Germinal center (tissue), 1 donor: ENCODE results near the gene KCNF1.

Source experiments
- DNase-seq: peaks from one replicate; pipeline ENCODE4 v3.0.0; 2012; ENCODE audit warnings: mixed read lengths, low spot score

The KCNF1 gene

DNA sequence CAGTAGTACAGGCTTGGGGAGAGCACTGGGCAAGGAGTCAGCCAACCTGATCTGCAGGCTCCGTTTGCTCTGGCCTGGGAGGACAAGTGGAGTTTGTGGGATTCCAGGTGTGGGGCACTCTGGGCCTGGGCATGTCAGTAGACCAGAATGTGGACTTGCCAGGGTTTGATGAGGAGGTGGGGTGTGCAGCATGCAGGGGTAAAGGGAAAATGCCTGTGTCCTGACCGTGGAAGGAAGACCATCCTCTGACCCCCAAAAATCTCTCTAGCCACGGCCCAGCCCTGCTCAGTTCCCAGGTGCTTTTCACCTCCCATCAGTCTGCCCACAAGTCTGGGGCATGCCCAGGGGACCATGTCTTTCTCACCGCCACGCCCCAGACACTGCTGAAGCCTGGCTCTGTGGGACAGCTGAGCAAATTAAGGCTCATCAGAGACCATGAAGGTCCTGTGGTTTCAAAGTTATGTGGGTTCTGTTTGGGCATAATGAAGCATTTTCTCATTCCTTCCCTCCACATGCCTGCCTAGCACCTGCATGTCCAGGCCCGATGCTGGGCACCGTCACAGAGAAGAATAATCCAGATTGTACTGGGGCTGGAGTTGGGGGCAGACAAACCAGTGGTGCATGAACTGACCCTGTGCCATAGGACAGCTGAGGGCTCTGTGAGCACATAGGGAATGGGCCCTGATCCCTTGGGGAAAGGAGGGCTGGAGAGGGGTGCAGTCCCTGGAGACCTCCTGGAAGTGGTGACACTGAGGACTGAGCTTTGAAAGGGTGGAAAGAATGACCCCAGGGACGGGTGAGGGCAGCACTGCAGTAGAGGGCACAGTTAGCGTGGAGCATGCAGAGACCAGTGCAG is 6.5 kb upstream of the KCNF1 start:
- DNase-seq, result no peak

DNA sequence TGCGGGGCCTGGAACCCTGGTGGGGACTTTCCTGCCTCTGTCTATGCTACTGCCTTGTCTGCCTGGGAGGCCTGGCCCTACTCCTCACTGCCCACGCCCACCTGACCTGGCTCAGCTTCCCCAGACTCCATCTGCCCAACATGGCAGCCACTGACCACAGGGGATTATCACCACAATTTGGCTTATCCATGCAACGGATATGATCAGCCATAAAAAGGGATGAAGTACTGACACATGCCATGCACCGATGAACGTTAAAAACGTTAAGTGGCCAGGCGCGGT is 5.9 kb upstream of the KCNF1 start:
- DNase-seq, result no peak

DNA sequence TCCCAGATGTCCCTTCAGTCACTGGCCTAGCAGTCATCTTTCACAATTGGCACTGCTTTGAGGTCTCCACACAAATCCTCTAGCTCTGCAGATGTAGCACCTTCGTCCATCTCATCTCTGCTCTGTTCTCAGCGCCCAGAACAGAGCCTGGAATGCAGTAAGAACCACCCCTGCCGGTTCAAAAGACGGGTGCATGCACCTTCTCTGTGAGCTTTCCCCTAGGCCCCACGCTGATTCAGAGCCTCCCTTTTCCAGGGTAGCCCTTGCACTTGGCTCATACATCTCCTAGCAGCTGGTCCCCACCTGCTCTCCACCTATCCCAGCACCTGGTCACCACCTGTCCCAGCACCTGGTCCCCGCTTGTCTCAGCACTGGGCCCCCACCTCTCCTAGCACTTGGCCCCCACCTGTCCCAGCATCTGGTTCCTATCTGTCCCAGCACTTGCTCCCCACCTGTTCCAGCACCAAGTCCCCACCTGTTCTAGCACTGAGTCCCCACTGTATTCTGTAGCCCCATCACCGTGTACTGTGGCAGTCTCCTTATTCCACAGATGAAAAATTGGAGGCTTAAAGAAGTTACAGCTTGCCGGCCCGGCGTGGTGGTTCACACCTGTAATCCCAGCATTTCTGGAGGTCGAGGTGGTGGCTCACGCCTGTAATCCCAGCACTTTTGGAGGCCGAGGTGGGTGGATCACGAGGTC is 4.7 kb upstream of the KCNF1 start:
- no peak for DNase-seq

DNA sequence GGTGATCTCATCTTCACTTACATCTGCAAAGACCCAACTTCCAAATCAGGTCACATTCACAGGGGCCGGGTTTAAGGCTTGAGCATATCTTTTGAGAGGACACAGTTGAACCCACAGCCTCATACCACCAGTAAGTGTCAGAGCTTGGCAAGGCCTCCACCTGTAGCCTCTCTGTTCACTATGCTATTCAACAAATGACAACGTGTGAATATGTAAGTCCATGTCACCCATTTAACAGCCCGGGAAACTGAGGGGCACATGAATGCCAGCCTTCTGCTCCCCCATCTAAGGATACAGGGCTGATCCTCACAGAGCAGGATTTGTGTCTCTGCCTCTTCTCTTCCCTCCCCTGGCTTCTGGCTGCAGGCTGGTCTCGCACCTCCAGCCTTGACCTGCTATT is 3.5 kb upstream of the KCNF1 start:
- no peak for DNase-seq

DNA sequence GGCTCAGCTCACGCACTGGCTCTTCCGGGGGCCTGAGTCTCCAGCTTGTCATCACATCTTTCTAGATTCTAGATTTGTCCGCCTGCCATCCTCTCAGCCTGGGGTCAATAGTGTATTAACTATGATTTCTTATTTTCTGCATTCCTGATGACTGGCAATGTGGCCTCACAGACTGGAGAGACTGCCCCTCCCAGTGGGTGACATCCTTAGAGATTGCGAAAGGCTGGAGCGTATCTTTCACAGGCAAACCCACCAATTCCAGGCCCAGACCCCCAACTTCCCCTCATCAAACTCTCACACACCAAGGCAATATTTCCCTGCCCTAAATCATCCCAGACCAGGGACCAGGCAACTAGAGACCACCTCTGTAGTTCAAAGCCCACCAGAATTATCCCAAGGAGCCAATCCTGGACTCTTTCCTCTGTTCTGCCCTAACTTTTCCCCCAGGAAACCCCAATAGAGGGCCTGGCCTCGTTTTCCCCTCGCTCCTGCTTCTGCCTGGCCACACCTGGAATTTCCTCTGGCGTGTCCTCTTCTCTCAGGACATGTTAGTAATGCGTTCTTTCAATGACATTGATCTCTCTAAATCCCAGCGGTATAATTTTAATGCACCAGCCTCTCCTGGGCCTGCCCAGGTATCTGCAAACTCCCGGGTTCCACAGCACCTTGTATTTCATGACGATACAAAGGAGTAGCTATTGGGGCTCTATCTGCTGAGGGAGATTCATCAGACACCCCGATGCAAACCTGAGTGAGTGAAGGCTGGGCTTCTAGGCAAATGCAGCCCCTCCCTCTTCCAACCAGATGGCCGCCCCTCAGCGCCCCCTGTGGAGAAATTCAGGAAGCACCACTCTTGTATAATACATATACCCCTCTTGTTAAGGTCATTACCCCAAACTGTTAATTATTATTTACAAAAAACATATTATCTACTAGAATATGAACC is 2.4 kb upstream of the KCNF1 start:
- DNase-seq, result peak; percentile 47

DNA sequence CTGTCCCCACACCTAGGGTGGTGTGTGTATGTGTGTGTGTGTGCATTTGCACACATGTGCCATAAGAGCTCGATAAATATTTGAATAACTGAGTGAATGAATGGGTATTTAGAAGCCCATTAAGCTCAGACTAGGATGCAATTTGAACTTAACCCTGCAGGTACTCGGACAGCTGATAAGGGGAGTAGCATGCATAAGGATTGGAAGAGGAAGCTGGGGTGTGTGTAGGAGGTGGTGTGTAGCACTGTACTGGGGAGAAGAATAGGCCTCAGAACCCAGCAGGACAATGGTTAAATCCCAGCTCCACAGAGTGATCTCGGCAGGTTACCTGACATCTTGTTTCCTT is 1.8 kb upstream of the KCNF1 start:
- no peak for DNase-seq

DNA sequence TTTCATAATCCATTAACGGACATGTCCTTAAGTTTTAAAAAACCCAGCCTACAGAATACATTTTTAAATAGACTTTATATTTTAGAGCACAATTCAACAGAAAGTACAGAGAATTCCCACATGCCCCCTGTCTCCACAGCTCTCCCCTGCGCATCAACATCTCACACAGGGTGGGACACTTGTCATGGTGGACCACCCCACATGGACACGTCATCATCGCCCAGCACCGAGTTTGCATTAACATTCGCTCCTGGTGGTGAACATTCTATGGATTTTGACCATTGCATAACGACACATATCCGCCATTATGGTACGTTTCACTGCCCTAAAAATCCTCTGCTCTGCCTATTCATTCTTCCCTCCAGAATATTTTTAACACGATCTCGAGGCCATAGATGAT is 1.1 kb upstream of the KCNF1 start:
- no peak for DNase-seq

DNA sequence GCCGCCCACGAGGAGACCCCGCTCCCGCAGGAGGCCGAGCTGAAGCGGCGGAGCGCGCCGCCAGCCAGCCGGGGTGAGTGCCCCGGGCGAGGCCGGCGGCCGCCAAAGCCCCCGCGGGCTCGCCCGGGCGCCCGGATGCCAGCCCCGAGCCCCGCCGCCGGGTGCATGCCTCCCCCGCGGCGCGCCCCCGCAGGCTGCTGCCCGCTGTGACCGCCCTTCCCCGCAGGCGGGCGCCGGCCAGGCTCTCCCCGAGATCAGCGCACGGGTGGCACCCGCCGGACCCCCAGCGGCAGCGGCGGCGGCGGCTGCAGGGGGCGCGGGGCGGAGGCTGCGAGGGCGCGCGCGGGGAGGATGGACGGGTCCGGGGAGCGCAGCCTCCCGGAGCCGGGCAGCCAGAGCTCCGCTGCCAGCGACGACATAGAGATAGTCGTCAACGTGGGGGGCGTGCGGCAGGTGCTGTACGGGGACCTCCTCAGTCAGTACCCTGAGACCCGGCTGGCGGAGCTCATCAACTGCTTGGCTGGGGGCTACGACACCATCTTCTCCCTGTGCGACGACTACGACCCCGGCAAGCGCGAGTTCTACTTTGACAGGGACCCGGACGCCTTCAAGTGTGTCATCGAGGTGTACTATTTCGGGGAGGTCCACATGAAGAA is 470 bp downstream of the KCNF1 start:
- no peak for DNase-seq

DNA sequence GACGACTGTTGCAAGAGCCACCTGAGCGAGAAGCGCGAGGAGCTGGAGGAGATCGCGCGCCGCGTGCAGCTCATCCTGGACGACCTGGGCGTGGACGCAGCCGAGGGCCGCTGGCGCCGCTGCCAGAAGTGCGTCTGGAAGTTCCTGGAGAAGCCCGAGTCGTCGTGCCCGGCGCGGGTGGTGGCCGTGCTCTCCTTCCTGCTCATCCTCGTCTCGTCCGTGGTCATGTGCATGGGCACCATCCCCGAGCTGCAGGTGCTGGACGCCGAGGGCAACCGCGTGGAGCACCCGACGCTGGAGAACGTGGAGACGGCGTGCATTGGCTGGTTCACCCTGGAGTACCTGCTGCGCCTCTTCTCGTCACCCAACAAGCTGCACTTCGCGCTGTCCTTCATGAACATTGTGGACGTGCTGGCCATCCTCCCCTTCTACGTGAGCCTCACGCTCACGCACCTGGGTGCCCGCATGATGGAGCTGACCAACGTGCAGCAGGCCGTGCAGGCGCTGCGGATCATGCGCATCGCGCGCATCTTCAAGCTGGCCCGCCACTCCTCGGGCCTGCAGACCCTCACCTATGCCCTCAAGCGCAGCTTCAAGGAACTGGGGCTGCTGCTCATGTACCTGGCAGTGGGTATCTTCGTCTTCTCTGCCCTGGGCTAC is 1.2 kb downstream of the KCNF1 start:
- DNase-seq, result no peak

DNA sequence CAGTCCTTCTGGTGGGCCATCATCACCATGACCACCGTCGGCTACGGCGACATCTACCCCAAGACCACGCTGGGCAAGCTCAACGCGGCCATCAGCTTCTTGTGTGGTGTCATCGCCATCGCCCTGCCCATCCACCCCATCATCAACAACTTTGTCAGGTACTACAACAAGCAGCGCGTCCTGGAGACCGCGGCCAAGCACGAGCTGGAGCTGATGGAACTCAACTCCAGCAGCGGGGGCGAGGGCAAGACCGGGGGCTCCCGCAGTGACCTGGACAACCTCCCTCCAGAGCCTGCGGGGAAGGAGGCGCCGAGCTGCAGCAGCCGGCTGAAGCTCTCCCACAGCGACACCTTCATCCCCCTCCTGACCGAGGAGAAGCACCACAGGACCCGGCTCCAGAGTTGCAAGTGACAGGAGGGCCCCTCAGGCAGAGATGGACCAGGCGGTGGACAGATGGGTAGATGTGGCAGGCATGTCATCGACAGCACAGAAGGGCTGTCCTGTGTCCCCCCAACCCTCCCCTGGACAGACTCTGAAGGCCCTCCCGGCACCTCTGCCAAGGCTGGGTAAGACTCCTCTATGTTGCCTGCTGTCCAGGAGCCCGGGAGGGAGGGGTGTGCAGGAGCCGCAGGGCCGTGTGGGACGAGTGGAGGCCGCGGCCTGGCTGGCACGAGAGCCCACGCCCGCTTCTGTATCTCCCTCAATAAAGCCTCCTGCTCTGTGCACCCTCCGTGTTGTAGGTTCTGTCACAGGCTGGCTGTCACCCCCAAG is 2.0 kb downstream of the KCNF1 start:
- no peak for DNase-seq

DNA sequence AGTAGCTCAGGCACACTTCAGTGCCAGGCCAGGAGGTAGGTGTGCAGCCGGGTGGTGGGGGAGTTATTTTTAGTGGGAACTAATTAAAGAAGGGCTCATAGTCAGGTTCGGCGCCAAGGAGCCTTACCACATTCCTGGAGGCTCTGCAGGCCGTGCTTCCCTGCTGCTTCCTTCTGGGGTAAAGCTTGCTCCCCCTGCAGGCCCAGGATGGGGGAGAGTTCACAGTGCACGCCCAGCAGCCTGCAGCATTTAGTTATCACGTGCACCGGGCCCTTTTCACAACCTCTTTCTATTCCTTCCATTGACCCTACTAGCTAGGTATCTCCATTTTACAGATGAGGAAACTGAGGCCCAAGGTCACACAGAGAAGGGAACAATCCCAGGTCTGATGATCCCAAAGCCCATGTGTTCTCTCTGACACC is 2.5 kb downstream of the KCNF1 start:
- DNase-seq, result no peak

DNA sequence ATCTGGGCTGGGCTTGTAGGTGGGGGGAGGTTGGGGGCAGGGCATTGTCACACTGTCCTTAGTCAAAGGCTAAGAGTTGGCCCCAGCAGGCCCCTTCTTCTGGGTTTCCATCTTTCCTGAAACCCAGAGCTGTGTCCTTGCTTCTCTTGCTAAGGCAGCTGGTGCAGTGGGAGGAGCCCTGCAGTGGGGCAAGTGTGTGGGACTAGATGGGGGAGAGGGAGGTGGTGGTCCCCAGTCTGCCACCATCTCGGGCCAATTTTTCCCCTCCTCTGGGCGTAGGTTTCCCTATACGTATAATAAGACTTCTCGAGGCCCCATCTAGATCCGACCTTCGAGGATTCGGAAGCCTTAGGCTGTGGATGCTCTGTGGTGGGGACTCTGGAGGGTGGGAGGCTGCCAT is 3.5 kb downstream of the KCNF1 start:
- DNase-seq, result no peak

DNA sequence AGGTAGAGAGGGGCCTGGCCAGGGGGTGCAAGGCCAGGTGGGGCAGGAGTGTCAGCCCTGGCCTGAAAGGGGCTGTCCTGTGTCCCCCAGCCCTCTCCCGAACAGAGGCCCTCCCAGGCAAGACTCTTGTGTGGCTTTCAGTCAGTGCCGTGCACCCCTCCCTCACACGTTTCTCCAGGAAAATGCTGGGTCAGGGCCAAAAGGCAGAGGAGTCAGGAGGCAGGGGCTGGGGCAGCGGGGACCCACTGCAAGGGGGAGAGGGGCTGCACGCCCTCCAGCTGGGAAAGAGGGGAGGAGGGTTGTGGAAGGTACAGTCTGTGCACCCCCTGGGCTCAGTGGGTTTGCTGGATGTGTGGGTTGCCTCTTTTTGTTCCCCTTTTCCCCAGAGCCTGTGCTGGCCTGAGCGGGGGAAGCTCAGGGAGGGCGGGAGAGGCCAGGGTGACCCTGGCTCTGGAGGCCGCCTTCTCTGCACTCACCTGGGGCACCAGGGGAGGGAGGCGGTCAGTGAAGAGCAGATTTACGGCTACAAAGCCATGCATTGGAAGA is 4.1 kb downstream of the KCNF1 start:
- no peak for DNase-seq

DNA sequence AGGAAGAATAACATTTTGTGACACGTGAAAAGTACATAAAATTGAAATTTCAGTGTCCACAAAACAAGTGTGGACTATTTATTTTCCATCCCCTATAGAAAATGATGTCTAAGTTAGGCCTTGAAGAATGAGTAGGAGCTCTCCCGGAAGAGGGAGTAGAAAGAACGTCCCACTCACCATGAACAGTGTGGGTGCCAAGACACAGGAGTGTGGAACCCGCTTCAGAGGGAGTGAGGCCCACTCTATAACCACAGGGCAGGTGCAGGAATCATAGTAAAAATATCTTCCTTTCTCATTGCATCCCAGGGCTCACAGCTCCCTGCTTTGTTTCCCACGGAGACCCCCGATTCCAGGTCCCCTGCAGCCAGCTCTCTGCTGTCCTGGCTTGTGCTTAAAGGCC is 5.2 kb downstream of the KCNF1 start:
- no peak for DNase-seq

DNA sequence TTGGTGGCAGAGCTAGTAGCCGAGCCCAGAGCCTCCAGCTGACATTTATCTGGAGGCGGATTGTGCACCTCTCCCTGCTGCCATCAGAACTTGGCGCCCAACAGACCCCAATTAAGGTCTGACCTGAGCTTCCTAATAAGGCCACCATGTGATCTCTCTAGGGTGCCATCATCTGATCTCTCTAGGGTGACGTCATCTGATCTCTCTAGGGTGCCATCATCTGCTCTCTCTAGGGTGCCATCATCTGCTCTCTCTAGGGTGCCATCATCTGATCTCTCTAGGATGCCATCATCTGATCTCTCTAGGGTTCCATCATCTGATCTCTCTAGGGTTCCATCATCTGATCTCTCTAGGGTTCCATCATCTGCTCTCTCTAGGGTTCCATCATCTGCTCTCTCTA is 6.2 kb downstream of the KCNF1 start:
- no peak for DNase-seq

DNA sequence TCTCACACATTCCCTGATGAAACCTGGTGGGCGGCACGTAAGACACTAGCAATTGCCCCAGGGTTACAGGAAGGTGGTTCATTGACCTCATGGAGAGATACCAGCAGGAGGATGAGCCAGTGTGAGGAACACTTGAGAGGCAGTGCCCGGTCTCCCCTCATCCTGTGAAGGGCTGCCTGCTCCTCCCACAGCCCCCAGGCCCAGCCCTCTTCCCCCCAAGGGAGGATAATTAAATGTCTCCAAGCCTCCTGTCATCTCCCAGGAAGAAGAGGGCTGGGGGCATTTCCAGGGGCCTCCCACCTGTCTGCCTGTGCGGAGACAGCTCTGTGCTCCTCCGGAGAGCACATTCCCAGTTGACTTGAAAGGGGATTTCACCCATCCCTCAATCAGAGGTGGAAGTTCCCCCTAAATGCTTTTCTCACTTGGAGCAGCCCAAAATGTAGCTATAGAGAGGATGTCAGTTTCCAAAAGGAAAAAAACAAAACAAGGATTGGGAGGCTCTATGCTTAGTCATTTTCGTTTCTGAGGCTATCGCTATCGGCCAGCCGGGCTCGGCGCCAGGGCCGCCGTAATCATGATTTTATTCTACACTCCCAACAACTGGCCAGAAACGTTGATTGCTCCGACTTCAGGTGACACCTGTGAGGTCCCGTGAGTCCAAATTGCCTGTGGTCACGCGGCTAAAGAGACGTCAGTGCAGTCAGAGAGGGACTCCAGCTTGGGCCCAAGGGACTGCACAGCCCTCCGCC is 7.1 kb downstream of the KCNF1 start:
- DNase-seq, result no peak

DNA sequence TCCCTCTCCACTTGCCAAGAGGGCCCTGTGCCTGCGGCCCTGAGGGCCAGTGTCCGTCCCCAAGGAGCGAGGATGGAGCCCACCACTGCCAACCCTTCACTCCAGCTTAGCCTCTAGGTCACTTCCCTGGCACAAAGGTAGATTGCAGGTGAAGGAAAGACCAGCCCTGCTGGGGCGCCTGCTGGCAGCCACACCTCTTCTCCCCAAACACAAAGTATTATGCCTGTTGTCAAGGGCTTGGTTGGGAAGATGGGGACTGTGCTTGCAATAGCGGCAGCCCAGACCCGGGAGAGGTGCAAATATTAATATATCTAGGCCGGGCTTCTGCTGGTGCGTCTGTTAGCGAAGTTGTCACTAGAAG is 7.7 kb downstream of the KCNF1 start:
- no peak for DNase-seq

DNA sequence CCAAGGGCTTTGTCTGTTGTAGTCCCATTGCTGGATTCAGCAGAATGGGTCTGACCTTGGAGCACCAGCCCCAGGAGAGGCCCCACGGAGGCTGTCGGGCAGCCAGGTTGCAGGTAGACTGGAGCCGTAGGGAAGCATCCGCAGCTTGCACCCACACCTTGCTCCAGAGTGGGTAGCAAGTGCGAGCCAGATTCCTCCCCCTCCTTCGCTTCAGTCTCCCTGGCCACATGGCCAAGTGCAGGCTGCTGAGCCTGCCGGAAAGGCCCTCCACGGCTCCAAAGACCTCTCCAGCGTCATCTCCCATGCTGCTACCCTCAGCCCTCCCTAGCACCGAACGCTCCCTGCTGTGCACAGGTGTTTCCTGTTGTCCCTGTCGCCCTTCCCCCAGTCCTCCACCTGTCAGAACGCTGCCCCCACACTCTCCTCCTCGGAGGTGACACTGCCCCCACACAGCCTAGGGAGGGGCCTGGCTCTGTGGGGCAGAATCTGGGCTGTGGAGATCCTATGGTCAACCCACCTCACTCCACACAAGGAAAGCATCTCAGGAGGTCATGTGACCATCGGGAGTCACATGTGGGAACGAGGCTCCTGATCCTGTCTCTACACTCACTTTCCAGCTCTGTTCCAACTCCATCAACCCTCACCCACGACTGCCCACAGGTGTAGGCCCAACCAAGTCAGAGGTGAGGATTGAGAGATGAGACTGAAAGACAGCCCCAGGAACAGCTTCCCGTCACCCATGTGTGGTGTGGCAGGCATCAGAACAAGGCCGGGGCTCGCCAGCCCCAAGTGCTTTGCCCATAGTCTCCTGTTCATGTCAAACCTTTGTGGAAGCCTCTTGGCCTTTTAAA is 8.3 kb downstream of the KCNF1 start:
- no peak for DNase-seq

DNA sequence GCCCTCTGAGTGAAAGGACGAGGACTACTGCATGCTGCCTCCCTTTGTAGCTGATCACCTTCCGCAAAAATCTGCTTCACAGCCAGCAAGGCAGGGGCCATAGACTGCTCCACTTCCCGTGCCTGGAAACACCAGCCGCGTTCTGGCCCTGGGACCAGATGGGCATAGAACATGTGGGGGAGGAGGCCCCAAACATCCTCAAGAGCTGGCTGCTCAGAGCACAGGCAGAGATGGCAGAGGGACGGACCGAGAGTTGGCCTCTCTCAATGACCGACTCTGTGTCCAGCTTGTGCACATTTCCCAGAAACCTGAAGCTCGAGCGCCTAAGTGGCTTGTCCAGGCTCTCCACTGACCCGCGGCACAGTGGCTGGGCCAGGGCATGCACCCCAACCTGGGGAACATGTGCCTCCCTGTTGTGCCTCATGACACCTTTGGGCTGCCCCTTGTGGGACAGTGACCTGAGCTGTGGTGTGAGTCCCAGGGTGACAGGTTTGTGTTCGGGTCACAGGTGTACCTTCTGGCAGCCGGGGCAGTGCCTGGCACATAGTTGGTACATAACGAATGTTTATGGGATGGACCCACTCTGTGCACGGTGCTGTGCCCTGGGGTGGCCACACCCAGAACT is 9.1 kb downstream of the KCNF1 start:
- DNase-seq, result no peak
